GM21390 (cell line): ENCODE results near the gene HBG2.
"Not testable (repeated sequence)": the region's sequence is repeated elsewhere in the genome, so short reads cannot be mapped to it uniquely, and the experiment has no call there.

ENCODE experiments used
- ATAC-seq: cut with Tn5 transposase; IDR thresholded peaks from one replicate; pipeline ENCODE4 v1.9.1; 2021; ENCODE audit not compliant: unreplicated experiment

HBG2 gene

GRCh38 chr11:5254646-5255413 lies at the start of gene HBG2:
Gene HBG2, minus strand, starts transcription at chr11:5254781. Its CDS starts 53 bp downstream, at chr11:5254728.
- not testable (repeated sequence) for ATAC-seq

- ATAC-seq, result no peak
Observed at GRCh38 chr11:5304046-5304445, 49.5 kb upstream of the HBG2 start.

DNA sequence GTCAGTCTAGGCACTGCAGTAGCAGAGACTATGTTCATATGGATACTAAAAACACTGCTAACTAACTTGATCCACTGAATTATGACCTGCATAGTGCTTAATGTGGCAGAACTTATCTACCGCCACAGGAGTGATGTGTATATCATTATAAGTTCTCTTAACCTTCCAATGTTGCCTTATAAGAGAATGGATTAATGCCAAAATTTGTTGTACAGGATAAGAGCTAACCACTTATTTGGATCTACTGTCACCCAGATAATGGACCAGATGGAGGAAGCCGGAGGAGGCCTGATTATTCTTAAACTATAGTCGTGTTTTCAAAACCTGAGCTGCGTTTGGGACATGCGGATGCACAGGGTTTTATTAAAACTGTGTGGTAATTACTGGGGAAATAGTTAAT lies 49.0 kb upstream of the HBG2 start:
- ATAC-seq, result no peak

- no peak for ATAC-seq
Observed at GRCh38 chr11:5301846-5302245, 47.3 kb upstream of the HBG2 start, which contains the start of gene OR51B4. Gene OR51B4, minus strand, starts transcription at chr11:5301946. Its CDS starts 0 bp downstream, at chr11:5301946.

- ATAC-seq, result no peak
Observed at GRCh38 chr11:5300251-5300650, 45.7 kb upstream of the HBG2 start.

GRCh38 chr11:5298451-5298850 lies 43.9 kb upstream of the HBG2 start:
- ATAC-seq, result no peak

DNA sequence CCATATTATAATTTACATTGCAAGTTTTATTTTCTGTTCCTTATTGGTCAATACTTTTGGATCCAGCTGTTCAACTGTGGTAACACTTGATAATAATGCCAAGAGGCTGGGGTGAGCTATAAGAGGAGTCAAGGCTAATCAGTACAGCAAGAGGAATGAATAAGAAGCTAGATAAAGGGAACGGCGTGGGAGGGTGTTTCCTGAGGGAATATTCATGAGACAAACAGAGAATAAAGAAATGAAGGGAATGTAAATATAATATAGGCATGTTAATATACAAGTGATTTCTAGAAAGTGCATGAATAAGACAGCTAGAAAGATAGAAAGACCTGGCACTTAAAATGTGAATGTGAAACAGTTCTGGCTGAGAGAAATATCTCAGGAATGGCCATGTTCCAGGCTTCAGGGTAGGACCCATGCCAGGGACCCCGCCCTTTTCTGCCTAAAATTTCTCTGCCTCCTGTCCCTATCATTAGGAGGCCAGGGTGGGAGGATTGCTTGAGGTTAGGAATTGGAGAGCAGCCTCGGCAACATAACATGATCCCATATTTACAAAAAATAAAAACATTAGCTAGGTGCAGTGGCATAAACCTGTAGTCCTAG lies 43.2 kb upstream of the HBG2 start:
- ATAC-seq, result no peak

DNA sequence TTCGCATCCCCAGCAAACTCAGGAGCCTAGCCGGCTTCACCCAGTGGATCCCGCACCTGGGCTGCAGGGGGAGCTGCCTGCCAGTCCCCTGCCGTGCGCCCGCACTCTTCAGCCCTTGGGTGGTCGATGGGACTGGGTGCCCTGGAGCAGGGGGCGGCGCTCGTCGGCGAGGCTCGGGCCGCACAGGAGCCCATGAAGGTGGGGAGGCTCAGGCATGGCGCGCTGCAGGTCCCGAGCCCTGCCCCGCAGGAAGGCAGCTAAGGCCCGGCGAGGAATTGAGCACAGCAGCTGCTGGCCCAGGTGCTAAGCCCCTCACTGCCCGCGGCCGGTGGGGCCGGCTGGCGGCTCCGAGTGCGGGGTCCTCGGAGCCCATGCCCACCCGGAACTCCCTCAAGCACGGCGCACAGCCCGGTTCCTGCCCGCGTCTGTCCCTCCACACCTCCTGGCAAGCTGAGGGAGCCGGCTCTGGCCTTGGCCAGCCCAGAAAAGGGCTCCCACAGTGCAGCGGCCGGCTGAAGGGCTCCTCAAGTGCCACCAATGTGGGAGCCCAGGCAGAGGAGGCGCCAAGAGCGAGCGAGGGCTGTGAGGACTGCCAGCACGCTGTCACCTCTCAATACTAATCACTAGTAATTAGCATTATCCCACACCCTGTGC lies 39.9 kb upstream of the HBG2 start:
- not testable (repeated sequence) for ATAC-seq

DNA sequence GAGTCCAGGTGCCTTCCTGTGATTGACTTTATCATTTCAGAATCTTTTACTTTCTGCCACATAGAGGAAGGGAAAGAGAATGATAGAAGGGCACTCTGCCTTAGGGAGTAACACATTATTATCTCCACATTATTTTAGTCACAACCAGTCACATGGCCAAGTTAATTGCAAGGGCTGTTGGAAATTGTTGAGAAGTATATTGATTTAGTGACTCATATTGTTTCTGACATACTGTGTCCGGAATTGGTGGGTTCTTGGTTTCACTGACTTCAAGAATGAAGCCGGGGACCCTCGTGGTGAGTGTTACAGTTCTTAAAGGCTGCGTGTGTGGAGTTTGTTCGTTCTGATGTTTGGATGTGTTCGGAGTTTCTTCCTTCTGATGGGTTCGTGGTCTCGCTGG lies 38.4 kb upstream of the HBG2 start:
- ATAC-seq, result no peak

DNA sequence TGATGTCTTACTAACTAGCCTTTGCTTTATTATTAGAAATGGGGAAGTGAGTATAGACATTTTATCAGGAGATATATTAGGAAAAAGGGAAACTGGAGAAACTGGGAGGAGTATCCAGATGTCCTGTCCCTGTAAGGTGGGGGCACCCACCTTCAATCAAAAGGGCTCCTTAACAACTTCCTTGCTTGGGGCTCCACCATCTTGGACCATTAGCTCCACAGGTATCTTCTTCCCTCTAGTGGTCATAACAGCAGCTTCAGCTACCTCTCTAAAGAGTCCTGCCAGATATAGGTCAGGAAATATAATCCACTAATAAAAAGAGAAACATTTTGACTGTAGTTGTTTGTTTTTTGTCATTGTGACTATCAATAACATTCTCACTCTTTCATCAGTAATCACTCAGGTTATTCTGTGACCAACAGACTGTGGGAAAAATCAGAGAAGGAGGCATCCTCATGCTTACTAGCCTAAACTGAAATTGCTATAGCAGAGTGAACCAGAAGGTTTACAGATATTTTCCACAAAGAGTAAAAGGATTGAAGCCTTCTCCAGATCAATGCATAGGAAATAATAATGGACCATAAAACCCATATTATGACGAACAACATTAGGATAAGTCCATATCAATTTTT lies 36.7 kb upstream of the HBG2 start:
- ATAC-seq, result peak; percentile 96

DNA sequence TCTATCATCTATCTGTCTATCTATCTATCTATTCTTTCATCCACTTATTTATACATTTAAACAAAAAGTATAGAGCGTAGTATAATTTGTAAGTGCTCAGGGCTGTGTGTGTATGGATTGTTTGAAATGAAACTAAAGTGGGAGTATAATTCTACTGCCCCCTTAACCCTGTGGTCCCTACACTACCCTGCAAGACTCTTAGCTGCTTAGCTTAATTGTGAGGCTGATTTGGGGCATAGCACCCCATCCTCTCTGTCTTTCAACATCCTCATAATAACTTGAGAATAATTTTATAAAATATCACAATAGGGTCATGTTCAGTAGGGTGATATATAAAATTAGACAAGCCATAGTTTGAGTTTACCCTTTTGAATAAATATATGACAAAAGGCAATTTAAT lies 35.5 kb upstream of the HBG2 start:
- ATAC-seq, result no peak

DNA sequence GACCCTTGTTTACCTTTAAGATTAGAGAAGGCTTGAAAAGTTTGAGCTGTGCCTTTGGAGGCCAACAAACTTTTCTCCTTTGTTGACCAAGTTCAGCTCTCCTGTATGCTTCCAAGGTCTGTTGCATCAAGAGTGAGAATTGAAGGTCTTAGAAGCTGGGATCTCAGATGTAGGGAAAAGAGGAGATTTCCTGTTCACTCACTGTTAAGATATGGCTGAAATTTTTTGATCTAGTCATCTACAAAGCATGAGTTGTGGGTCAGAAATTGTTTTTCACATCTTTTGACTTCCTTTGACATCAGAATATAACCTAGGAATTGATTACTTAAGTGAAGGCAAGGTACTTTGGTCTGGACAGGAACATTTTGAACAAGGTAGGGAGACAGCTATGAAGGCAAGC lies 35.1 kb upstream of the HBG2 start:
- no peak for ATAC-seq

- ATAC-seq, result no peak
Observed at GRCh38 chr11:5288906-5289550, 34.4 kb upstream of the HBG2 start.

- ATAC-seq, result no peak
Observed at GRCh38 chr11:5288108-5288905, 33.7 kb upstream of the HBG2 start.

DNA sequence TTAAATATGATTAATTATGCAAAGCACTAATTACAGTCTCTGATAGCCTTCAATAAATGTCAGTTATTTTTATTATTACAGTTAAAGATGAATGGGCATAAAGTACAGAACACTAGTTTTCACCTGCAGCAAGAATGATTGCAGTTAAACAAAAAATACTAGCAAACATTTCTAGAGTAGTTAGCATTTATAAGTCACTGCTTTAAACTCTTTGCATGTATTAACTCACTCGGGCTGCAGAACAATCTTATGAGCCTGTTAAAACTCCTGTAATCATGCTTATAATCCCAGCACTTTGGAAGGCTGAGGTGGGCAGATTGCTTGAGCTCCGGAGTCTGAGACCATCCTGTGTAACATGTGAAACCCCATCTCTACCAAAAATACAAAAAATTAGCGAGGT lies 32.3 kb upstream of the HBG2 start:
- ATAC-seq, result no peak

DNA sequence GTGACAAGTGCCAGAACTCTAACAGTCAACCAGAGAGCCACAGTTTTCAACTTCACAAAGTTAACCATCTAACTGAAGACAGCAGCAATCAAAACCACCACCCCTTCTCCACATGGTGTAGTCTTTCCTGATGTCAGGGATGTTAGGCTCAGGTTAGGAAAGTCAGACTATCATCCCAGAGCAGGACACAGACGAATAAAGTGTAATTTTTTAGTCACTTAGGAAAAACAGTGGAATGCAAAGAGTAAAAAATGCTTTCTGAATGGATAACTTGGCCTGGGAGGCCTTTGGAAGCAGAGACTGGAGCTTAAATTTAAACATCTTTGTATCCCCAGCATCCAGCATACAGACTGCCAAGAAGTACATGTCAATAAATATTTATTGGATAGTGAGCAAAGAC lies 31.8 kb upstream of the HBG2 start:
- ATAC-seq, result no peak

DNA sequence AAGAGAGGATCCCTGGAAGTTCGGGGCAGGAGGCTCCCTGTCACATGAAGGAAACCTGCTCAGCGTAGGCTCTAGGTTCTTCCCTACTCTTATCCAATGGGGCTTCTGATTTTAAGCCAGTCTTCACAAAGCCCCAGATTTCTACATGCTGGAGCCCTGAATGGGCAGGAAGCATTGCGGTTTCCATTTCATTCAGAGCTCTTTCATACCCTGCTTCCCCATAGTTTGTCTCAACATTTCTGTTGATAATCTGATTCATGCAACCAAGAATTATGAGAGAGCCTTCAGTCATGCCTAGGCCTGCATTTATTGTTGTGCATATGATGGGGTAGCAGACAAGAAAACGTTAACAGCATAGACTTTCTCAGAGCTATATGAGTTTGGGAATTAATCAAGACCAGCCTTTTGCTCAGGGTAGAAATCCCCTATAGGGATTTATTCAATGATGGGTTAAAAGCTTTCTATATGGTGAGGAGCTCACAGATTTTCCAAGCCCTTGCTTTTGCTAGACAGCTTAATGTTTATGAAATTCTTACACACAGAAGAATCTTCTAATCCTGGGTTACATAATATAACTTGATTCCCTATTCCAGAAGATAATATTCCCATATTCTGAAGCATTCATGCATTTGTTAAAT lies 31.2 kb upstream of the HBG2 start:
- ATAC-seq, result no peak

DNA sequence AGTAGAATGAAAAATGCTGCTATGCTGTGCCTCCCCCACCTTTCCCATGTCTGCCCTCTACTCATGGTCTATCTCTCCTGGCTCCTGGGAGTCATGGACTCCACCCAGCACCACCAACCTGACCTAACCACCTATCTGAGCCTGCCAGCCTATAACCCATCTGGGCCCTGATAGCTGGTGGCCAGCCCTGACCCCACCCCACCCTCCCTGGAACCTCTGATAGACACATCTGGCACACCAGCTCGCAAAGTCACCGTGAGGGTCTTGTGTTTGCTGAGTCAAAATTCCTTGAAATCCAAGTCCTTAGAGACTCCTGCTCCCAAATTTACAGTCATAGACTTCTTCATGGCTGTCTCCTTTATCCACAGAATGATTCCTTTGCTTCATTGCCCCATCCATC lies 30.1 kb upstream of the HBG2 start:
- ATAC-seq, result no peak

GRCh38 chr11:5283882-5284281 lies 29.3 kb upstream of the HBG2 start:
- no peak for ATAC-seq

GRCh38 chr11:5283086-5283485 lies 28.5 kb upstream of the HBG2 start:
- ATAC-seq, result no peak
